ENCODE data around the gene PSMD13.
A peak's percentile ranks its signal among the peaks of the same experiment; 100 is the strongest.
"Not testable (repeated sequence)": the region's sequence is repeated elsewhere in the genome, so short reads cannot be mapped to it uniquely, and the experiment has no call there.

The PSMD13 gene

GRCh38 chr11:218815-219593 lies 17.8 kb upstream of the PSMD13 start:
- DNase-seq = no peak

DNA sequence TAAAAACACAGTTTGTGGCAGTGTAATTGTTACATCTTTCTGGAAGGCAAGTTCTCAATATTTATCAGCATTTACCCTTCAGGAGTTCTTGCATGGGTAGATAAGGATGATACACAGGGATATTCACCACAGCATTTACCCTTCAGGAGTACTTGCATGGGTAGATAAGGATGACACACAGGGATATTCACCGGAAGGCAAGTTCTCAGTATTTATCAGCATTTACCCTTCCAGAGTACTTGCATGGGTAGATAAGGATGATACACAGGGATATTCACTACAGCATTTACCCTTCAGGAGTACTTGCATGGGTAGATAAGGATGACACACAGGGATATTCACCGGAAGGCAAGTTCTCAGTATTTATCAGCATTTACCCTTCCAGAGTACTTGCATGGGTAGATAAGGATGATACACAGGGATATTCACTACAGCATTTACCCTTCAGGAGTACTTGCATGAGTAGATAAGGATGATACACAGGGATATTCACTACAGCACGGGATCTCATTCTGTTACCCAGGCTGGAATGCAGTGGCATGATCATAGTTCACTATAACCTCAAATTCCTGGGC lies 16.0 kb upstream of the PSMD13 start:
- not testable (repeated sequence) for DNase-seq

GRCh38 chr11:221539-221938 lies 15.2 kb upstream of the PSMD13 start:
- DNase-seq = no peak

GRCh38 chr11:221998-222789 lies 14.6 kb upstream of the PSMD13 start:
- DNase-seq = no peak

DNA sequence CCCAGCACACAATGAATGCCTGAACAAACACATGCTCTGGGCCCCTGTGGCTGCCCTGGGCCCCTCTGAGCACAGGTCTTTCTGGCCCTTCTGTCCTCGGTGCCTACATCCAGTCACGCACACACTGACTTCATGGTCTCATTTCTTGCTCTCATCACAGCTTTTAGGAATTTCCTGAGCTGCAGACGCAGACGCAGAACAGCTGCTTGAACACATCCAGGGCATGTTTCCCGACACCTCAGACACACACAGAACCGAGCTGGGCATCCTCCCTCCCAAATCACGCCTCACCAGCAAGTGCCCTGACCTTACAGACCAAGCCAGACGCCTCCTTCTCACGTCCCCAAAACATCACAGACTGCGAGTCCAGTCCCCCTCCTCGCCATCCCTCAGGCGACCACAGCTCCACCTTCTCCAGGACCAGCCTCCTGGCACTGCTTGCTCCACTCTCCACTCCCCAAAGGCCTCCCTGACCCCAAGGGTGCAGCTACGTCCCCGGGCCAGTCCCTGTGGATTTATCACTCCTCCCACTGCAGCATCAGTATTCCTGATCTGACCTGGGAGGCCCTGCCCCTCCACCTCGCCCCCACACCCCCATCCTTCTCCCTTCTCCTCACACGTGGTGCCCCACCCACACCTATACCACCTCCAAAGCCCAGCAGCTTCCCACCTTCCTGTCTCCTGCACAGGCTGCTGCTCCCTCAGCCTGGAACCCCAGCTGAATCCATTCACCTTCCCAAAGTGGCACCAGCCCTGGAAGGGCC lies 13.6 kb upstream of the PSMD13 start:
- DNase-seq = no peak

DNA sequence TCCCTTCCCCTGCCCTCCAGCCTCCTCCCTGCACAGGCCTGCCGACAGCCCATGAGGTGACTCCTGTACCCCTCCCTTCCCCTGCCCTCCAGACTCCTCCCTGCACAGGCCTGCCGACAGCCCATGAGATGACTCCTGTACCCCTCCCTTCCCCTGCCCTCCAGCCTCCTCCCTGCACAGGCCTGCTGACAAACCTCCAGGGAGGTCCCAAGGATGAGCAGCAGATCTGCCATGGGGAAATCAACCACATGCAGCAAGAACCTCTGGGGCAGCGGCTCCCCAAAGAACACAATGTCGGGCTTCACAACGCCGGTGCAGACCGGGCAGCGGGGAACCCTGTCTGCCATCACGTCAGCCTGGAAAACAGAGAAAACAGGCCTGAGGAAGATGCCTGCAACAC lies 12.9 kb upstream of the PSMD13 start:
- no peak for DNase-seq

DNA sequence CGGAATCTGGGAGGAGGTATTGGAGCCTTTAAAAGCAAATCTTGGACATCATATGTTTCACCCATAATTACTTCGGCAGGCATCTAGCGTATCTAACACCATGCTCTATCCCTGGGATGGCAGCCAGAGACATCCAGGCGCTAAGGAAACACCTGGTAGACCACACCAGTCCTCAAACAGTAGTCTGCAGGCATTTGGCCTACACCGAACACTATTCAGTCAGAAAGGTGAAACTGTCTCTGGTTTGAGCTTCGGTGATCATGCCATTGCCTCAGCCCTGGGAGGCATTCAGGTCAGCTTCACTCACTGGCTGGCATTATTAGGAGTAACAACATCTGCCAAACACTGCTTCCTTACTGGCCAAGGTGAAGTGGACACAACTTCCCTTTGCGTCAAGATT lies 12.4 kb upstream of the PSMD13 start:
- no peak for DNase-seq

DNA sequence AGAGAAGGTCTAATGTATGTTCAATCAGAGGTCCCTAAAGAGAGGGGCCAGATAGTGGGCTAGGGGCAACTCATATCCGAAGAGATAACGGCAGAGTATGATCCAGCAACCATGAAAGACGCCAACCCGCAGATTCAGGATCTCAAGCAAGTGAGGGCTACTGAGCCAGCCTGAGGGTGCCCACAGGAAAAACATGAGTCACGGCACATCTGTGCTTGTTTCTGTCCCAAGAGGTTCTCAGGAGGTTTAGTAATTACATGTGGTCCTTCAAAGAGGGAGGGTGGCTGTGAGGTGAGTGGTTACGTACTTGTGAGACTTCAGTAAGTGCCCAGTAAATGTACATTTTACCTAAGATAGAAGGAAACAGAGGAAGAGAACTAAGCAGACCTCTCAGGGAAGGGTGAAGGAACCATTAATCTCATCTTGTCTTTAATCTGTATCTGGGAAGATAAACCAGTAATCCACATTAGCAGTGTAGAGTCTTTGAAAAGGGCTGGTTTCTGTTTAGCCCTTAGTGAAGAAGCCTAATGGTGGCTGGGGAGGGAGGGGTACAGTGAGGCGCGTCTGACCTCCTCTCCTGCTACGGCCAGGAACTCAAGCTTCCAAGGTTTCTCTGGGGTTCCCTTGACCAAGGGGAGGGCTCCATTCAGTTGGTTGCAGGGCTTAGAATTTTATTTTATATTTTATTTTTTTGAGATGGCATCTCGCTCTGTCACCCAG lies 10.9 kb upstream of the PSMD13 start:
- DNase-seq = no peak

GRCh38 chr11:227824-228379 lies 8.9 kb upstream of the PSMD13 start:
- no peak for DNase-seq

DNA sequence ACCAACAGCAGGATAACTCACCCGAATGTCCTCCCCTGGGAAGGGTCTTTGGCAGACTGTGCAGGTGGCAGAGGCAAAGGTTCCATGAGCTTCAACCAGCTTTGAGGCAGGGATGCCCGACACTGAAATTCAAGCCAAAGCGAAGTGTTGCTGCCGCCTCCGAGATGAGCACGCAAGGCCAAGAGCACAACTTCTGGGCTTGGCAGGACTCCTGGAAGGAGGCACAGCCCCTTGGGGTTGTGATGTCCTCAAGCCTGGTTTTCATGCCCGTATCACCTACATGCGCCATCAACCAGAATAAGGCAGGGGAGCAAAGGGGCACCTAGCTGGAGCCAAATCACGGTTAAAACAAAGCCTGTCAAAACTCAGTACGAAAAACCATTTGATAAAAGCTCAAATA lies 6.3 kb upstream of the PSMD13 start:
- DNase-seq = no peak

DNA sequence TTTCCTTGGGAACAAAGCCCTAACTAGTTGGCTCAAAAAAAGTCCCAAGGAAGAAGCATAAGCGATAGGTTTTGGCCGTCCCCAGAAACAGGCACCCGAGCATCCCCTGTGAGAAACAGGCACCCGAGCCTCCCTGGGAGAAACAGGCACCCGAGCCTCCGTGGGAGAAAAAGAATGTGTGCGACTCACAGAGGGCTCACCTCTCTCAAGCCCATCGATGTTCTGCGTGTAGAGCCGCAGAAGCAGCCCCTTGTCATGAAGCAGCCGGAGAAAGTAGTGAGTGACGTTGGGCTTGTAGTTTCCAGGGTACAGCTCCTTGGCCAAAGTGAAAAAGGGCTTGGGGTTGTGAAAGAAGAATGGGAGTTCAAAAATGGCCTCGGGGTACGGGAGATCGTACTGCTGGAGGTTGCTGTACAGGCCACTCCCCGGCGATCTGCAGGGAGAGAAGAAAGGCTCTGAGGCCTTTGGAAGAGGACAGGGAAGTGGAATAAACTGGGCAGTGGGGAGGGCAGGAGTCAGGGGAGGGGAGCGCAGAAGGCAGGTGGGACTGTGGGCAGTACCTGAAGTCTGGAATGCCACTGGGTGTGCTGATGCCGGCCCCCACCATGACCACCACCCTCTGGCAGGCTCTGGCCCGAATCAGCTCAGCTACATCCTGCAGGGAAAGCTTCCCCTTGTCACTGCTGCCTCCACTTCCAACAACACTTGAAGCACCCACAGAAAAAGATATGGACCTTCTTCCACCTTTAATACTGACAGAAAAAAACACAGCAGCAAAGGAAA lies 3.8 kb upstream of the PSMD13 start:
- DNase-seq = no peak

- no peak for DNase-seq
Measured at GRCh38 chr11:235180-235579, 1.6 kb upstream of the PSMD13 start.

- DNase-seq = peak in 1 of 2 donors; percentile 59
Measured at GRCh38 chr11:235609-235996, 1.2 kb upstream of the PSMD13 start.

DNA sequence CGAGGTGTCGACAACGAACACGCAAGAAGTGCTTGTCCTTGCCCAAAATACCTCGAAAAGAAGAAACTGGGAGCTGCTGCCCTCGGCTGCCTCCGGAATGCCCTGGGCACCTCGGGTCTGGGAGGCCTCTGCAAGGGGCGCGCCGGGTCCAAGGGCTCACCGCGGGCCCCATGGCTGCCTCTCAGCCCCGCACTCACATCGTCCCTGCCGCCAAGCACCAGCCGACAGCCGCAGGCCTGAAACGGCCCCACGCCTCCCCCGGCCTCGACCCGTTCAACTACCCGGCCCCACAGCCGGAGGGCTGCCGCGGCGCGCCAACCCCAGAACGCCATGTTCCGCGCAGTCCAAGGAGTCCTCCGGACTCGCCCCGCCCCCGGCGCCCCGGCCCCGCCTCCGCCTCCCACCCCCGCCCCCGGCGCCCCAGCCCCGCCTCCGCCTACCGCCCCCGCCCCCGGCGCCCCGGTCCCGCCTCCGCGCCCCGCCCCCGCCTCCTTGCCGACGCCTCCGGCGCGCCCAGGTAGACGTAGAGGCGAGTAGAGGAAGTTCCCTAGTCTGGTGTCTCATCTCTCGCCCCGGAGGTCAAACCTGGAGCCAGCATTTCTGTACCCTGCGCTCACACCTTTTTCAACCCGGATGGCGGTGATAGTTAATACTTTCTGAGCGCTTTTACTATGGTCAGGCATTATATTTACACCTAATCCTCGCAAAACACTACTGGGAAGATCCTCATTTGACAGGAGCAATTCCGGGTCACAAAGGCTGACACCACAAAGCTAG lies 591 bp upstream of the PSMD13 start, which contains the start of gene SIRT3:
SIRT3 (minus strand) TSS at position 346 of the 777 bp plus-strand sequence; CDS start at position 332, 14 bp downstream.
- DNase-seq = peak; percentile 56 to 64

GRCh38 chr11:238346-238745 lies 1.6 kb downstream of the PSMD13 start:
- DNase-seq = not testable (repeated sequence)

DNA sequence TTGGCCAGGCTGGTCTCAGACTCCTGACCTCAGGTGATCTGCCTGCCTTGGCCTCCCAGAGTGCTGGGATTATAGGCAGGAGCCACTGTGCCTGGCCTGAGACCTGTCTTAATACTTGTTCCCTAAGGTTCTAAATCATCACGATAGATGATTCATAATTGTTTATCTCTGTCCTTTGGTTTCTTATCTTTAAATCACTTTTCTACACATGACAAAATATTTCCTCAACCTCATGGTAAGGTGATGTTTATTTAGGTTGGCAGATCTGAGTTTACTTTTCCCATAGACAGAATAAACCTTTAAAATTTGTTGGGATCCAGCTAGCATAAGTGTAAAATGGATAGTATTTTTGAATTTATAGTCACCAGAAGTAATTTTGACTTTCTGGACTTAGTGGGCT lies 3.5 kb downstream of the PSMD13 start:
- no peak for DNase-seq

GRCh38 chr11:241634-242033 lies 4.9 kb downstream of the PSMD13 start:
- no peak for DNase-seq

GRCh38 chr11:244376-244775 lies 7.6 kb downstream of the PSMD13 start:
- DNase-seq = no peak

DNA sequence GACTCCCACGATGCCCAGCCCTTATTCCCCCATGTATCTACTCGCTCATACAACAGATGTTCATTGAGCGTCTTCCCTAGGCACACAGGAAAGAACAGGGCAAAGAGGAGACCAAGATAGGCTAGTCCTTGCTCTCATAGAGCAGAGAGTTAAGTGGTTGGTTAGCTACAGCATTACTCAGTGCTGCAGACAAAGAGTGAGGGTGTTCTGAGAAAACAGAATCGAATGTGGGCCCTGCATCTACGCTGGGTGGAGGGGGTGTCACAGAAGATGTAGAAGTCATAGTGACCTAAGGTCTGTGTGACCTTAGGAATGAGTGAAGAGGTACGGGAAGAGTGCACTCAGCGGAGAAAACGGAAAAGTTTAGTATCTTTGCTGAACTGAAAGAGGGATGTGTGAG lies 12.3 kb downstream of the PSMD13 start:
- DNase-seq = no peak

GRCh38 chr11:250274-250673 lies 13.5 kb downstream of the PSMD13 start:
- no peak for DNase-seq

Data from stimulated activated CD4-positive, alpha-beta T cell treated with anti-CD3 and anti-CD28 coated beads, Interleukin-2, amount 100 ng/mL, for 48 hours (primary cell).